Raji (cell line): ENCODE data around the gene ITIH5.

Source experiments
- POLR2A ChIP-seq: IDR thresholded peaks from 2 replicates; pipeline ENCODE4 v1.6.1; 2011; ENCODE audit warnings: low read depth, low read length, control low read depth; ENCODE audit not compliant: insufficient read depth

Gene ITIH5

DNA sequence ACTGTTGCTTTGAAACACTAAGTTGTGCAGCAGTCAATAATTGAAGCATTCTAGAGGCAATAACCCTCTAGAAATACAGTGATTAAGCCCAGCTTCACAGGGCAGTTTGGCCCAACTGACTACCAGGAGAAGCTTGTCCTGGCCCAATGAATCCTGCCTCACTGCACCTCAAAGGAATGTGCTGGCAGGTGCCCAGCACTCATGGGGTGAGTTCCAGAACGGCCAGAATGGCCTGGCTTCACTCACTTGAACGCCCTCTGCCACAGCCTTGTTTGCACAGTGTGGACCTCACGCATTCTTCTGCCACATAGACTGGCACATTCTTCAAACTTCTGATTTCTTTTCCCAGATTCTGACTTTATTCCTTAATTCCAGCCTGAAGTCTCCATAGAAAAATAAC is 29.8 kb upstream of the ITIH5 start:
- no peak for TF ChIP-seq POLR2A

DNA sequence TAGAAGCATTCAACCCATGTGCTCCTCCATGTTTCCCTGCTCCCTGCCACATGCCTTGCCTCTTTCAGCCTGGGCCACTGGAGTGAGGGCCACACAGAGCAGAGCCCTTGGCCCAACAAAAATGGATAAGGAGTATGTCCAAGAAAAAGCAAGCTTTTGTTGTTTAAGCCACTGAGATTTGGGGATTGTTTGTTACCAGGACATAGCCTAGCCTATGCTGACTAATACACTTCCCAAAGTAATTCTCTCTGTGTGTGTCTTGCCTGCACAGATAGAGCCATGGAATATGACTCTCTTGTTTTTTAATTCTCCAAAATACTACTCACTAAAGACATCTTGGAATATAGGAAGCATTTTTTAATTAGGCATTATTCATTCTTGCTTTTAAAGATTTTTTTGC is 22.8 kb upstream of the ITIH5 start:
- TF ChIP-seq POLR2A = no peak

DNA sequence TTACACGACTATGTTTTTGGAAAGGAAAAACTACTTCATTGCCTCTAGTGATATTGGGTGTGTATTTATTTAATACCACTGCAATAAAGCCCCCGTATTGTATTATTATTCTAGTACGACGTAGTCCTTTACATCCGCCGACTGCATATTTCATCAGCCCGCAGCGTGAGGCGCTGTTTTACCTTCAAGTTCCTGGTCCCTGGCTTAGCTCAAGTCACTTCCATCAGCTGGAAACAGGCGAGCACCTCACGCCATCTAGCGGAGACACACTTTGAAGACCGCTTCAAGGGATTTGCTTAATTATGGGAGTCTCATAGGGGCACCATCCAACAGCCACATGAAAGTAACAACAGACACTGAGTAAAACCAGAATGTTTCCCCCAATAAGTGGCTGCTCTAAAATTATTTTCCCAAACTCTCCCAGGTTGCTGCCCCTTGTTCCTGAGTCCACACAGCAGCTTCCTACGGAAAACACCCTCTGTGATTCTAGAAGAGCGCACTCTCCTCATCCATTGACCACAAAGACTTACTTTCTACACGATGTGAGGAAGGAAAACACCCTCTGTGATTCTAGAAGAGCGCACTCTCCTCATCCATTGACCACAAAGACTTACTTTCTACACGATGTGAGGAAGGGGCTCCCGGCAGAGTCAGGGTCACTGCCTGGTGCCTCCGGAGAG is 20.6 kb upstream of the ITIH5 start:
- no peak for TF ChIP-seq POLR2A

DNA sequence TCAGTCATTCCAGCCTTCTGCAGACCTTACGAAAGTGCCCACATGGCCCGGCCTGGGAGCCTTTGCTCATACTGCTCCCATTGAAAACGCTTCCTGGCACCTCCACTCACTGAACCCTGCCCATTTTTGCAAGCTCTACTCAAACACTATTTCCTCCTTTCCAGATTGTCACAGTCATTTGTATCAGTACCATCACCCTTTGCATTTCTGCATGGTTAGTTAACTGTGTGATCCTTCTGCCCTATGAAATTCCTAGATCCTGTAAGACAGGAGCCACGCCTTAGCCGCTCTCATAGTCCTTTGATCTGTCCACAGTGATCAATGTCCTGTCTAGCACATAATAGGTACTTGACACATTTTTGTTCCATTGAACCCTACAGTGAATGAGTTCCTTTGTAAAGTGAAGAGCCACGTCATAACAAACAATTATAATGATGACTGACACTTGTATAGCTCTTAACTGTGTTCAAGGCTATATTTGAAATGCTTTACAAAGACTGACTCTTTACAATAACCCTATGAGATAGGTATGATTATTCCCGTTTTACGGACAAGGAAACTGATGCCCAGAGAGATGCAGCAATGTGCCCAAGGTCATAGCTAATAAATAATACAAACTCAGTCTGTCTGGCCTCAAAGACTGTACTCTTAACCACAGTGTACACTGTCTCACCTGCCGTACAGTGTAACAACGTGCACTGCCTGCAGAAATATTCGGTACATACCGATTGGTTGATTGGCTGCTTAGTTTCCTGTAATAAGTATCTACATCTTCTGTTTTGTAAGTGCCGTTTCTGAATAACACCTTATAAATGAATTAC is 19.8 kb upstream of the ITIH5 start:
- no peak for TF ChIP-seq POLR2A

DNA sequence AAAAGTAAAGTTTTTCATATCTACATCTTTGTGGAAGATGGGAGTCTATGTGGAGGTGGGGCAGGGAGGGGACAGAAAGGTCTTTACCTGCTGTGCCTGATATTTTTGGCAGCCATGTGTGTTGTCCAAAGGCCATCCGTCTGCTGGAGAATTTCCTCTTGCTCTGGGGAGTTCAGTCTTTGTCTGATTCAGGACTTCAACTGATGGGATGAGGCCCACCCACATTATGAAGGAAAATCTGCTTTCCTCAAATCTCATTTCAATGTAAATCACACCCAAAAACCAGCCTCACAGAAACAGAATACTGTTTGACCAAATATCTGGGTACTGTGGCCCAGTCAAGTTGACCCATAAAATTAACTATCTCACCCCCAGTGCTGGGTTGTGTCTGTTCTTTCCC is 12.5 kb upstream of the ITIH5 start:
- TF ChIP-seq POLR2A = no peak

DNA sequence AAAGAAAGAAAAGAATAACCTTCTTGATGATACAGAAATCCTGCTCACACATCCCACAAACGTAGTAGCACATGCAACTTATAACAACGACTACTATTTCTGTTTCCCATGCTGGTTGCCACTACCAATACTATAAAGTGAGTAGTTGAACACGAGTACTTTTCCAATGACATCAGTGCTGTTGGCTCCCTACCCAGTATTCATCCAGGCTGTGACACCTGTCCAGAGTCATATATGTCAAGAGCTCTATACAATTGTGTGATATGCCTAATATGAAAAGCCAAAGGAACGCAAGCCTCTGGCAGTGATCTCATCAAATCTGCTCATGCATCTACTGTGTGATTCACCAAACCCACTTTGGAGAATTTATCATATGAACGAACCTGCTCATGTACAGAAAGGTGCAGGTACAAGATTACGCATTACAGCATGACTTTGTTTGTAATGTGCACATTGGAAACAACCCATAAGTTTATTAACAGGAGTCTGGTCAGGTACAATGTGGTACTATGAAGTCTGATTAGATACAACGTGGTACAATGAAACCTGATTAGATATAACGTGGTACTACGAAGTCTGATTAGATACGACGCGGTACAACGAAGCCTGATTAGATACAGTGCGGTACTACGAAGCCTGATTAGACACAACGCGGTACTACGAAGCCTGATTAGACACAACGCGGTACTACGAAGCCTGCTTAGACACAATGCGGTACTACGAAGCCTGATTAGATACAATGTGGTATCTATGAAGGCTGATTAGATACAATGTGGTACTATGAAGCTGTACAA is 5.8 kb upstream of the ITIH5 start:
- TF ChIP-seq POLR2A = no peak

DNA sequence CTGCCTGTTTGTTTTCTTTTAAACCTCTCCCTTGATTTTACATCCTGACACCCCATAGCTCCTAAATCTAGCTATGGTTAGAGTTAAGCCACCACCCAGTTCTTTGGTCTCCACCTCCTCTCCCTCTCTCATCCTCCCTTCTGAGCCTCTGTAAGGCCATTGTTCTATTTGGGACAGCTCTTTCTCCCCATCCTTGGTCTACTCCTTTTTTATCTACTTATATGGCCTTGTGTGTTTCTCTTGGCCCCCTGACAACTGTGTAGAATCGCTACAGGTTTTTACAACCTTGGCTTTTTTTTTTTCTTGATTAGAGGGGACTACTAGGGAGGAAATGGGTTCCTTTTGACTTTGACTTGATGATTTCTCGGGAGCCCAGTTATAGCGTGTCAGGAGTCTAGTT is 3.4 kb upstream of the ITIH5 start:
- no peak for TF ChIP-seq POLR2A

DNA sequence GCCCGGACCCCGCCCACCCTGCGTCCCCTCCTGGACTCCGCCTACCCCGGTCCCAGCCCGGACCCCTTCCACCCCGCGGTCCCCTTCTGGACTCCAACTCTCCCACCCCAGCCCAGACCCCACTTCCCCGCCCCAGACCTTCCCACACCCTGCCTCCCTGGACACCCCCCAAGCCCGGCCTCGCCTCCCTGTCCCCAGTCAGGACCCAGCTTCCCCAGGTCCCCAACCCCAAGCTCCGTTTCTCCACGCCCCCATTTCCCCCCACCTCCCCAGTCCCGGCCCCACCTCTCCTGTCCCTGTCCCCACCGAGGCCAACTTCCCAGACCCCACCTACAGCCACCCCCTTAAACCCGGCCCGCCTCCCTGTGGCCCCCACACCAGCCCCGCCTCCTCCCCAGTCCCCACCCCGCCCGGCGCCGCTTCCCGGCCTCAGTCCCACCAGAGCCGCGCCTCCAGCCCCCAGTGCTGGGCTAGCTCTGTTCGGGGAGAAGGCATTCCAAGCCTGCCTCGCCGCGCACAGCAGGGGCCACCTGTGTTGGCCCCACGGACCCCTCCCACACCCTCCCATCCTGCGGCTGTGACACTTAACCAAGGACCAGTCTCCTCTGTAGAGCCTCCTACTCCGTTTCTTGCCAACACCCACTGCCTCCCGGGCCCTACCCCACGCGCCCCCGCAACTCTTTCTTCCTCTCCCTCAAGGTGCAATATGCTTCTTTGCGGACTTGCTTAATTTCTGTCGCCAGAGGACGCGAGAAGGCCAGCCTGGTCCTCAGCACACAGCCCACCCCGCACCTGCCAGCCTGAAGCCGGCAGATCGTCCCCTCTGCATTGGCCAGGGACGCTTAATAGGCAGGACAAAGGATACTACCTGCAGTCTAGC is 736 bp upstream of the ITIH5 start:
- TF ChIP-seq POLR2A = no peak

DNA sequence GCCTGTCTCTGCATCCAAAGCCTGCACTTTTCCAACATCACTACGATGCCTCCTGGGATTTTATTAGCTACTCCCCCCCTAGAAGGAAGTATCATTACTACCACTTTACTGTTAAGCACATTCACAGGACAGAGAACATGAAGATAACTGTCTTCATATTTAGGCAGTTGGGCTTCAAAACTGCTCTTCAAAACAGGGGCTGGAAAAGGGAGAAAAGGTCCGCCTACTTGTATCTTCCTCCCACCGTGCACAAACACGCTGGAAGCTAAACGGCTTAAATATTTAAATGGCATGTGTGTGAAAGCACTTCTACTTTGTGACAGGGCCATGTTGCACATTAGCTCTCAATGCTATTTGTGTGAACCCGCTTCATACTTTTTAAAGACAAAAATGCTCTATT is 999 bp downstream of the ITIH5 start:
- TF ChIP-seq POLR2A = no peak

DNA sequence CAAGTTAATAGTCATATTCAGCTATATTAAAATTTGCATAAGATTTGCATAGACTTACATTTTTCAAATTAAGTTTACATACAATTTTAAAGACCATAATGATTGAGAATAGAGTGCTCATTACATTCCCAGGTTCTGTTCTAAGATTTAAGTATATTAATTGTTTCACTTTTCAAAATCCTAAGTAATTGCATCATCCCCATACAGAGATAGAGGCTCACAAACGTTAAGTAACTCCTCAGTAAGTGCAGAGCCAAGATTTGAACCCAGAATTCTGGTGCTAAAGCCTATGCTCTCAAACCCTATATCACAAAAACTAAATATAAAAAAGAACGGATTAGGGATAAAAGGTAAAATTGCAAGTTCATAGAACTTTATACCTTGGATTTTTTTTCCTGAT is 2.1 kb downstream of the ITIH5 start:
- TF ChIP-seq POLR2A = no peak

DNA sequence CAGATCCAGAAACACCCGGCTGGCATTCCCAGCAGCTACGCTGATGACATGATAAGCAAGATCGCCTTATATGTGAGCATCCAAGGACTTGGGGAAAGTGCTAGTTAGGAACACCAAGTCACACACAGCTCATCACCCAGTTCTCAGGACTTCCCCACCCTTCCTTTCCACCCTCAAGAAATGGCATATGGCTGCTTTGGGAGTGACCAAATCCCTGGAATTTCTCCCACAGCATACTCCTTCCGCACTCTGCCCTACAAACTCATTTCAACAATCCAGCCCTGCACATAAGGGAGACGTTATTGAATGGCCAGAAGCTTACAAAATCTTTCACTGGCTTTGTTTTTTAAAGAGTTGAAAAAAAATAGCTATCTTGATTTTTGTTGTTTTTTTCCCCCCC is 4.2 kb downstream of the ITIH5 start:
- no peak for TF ChIP-seq POLR2A

DNA sequence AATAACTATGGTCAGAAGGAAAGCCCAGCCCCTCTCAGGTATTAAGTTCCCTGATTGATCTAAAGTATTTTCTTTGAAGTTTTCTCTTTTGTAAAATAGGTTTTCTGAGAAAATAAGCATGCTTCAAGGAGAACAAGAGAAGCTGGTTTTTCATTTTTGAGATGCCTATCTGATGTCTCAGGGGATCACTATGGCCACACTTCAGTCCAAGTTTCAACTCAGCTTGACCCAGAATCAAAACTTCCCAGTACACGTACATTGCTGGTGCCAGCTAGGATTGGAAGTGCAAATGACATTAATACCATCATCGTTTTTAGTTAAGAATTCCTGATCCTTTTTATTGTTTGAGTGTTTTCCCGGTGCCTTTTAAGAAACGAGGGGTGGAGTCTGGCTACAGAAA is 7.2 kb downstream of the ITIH5 start:
- TF ChIP-seq POLR2A = no peak

DNA sequence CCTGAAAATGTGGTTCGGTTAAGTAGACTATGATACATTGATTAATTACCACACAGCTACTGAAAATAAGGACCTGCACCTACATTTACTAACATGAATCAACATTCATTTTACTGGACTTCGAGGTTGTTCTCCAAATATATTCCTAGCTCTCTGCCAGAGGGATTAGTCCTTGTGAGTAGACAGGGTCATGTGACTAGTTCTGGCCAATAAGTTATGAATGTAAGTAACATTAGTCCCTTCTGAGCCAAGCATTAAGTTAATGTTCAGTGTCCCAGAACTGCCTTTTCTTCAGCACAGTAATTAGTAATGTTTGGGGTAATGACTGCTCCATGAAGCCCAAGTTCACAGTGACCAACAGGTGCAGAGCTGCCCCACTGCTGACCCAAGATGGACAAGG is 9.2 kb downstream of the ITIH5 start:
- TF ChIP-seq POLR2A = no peak

DNA sequence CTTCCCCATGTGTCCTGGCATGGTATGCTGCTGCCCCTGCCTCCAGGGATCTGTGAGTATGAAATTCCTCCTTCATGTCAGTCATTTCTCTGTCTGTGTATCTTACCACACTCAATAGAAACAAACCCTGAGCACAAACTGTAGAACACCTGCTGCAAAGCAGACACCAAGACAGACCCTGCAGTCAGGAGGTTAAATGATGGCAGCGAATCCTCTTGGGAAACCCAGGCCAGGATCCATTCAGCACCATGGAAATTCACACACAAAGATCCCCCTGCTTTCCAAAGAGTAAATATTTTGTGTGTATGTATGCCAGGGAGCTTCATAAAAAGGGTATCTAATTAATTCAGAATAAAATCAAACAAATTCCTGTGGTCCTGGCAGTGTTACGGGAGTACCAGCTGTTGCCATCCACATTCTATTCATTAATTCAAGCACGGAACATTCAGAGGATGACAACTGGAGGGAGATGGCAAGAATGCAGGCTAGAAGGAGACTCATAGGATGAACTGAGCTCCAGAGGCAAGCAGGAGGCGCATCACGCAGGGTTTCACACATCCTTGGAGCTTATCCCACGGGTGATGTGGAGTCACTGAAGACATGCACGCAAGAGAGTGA is 14.8 kb downstream of the ITIH5 start:
- TF ChIP-seq POLR2A = no peak

DNA sequence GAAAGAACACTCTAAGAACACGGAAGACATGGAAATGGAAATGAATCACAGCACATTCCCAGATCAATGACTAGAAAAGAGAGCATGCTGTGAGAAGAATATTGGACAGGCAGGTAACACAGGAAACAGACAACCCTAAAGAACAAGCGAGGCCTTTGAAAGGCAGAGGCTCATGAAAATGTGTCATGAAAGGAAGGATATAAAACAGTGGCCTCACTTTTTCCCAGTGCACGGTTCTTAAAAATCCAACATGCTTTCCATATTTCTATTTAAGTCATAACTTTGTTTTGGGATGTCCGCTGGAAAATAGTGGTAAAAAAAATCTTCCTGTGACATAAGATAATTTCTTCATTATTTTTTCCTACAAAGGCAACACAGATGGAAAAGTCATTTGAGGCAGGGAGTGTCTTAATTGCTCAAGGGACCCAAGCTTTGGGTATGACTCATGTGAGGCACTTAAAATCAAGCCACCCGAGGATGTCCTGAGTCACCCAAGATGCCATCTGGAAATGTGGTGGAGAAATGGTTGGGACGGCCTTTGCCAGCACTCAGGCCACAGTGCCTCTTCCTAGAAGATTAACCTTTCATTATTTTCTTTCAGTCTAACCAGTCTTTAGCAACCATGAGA is 17.0 kb downstream of the ITIH5 start:
- TF ChIP-seq POLR2A = no peak
